Activated T-cell treated with anti-CD3 and anti-CD28 coated beads, Interleukin-2, amount 50 U/mL, for 24 hours (primary cell): Measurements from ENCODE around the gene LZTR1.

ENCODE experiments used
- DNase-seq: peaks from one replicate; pipeline ENCODE4 v3.0.0-alpha.2; 2020
- H3K27ac Mint-ChIP-seq: 2 replicates; pipeline ENCODE4 v1.8.0; 2020; ENCODE audit warnings: mild to moderate bottlenecking, mixed read lengths
- H3K27me3 Mint-ChIP-seq: 2 replicates; pipeline ENCODE4 v1.8.0; 2020; ENCODE audit warnings: mixed read lengths
- H3K36me3 Mint-ChIP-seq: 2 replicates; pipeline ENCODE4 v1.8.0; 2020; ENCODE audit warnings: low read depth, mixed read lengths
- H3K4me1 Mint-ChIP-seq: 2 replicates; pipeline ENCODE4 v1.8.0; 2020; ENCODE audit warnings: low read depth, mixed read lengths
- H3K4me3 Mint-ChIP-seq: 2 replicates; pipeline ENCODE4 v1.8.0; 2020; ENCODE audit warnings: mild to moderate bottlenecking, moderate library complexity, mixed read lengths
- H3K9me3 Mint-ChIP-seq: 2 replicates; pipeline ENCODE4 v1.8.0; 2020; ENCODE audit warnings: mixed read lengths

LZTR1 gene

DNA sequence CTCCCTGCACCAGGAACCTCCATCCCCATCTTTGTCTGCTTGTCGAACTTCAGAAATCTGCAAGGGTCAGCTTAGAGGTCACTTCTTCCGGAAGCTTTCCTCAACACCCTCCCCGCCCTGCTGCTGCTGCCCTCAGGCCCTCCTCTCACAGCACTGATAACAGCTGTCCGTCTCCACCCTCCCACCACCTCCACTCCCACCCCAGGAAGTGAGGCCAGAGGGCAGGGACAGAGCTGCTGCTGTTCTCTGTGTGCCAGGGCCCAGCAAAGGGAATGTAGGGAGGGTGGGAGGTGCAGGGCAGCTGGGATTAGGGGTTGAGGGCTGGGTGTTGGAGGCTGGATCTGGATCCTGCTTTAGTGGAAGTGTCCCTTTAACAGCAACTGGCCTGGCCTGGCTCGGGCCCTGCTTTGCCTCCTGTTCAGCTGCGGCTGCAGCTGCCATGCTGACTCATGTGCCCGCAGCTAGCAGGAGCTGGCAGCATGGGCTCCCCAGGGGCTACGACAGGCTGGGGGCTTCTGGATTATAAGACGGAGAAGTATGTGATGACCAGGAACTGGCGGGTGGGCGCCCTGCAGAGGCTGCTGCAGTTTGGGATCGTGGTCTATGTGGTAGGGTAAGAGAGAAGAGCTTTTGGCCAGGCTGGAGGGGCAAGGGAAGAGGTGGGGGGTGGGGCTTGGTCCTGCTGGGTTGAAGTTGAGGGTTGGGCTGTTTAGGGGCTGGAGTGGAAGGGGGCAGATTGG, 32.8 kb downstream of the LZTR1 start, which contains the start of gene P2RX6:
Gene P2RX6, plus strand, starts transcription at position 440 of the 740 bp plus-strand sequence. Its CDS starts 10 bp downstream, at position 450.
- Mint-ChIP-seq H3K9me3 (no peaks in the 10 kb centered on the region), H3K36me3 (no peaks in the 10 kb centered on the region), H3K27ac (peak within 1 kb of the TSS; percentile 92), H3K4me1 (peaks cover 25% of the 10 kb centered on the region), H3K4me3 (peak within 1 kb of the TSS; percentile 86), H3K27me3 (no peaks in the 10 kb centered on the region)
- no peak for DNase-seq

- no peak overlapping the region for H3K27ac Mint-ChIP-seq
- DNase-seq = no peak
- no peaks in the 10 kb centered on the region for H3K27me3 Mint-ChIP-seq
- no peak overlapping the region for H3K4me3 Mint-ChIP-seq
- H3K4me1 Mint-ChIP-seq = peaks cover 25% of the 10 kb centered on the region
- H3K36me3 Mint-ChIP-seq = no peaks in the 10 kb centered on the region
- H3K9me3 Mint-ChIP-seq = no peaks in the 10 kb centered on the region
Measured at GRCh38 chr22:21015466-21016006, 33.4 kb downstream of the LZTR1 start.

DNA sequence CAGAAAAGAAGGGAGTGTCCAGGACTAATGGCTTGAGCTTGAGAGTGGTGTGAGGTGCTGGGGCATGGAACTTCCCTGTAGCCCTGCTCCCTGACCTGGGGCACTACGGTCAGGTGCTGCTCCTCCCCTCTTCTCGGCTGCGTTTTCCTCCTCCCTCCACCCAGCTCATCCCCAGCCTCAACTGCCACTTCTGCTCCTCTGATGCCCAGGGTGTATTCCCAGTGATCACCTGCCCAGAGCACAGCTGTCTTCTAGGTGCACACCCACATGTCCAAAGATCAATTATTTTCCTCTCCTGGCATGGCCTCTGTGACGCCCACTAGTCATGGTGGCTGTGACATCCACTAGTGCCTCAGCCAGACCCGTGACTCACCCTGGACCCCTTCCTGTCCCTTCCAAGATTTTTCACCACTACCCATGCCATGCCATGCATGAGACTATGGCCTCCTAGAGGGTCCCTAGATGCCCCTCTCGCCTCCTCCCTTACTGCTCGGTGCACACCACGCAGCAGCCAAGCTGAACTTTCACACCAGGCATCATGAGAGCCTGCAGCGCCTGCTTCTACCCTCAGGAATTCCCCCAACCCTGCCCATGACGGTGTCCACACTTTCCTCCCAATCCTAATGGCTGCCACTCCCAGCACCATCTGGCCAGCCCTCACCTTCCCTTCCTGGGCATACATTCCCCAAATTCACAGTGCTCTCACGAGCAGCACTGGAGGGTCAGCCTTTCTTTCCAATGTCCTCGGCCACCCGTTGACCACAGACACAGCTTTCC, 34.7 kb downstream of the LZTR1 start:
- no peaks in the 10 kb centered on the region for H3K36me3 Mint-ChIP-seq
- no peaks in the 10 kb centered on the region for H3K9me3 Mint-ChIP-seq
- H3K4me3 Mint-ChIP-seq = no peak overlapping the region
- H3K27ac Mint-ChIP-seq = no peak overlapping the region
- peaks cover 25% of the 10 kb centered on the region for H3K4me1 Mint-ChIP-seq
- no peak for DNase-seq
- no peaks in the 10 kb centered on the region for H3K27me3 Mint-ChIP-seq

GRCh38 chr22:21018314-21018713, 36.2 kb downstream of the LZTR1 start:
- Mint-ChIP-seq H3K4me3 (no peak overlapping the region), H3K4me1 (peaks cover 24% of the 10 kb centered on the region), H3K9me3 (no peaks in the 10 kb centered on the region), H3K36me3 (no peaks in the 10 kb centered on the region), H3K27me3 (no peaks in the 10 kb centered on the region), H3K27ac (no peak overlapping the region)
- no peak for DNase-seq

GRCh38 chr22:21020802-21021429, 38.8 kb downstream of the LZTR1 start:
- no peaks in the 10 kb centered on the region for H3K9me3 Mint-ChIP-seq
- no peaks in the 10 kb centered on the region for H3K36me3 Mint-ChIP-seq
- peaks cover 13% of the 10 kb centered on the region for H3K4me1 Mint-ChIP-seq
- H3K27ac Mint-ChIP-seq = no peak overlapping the region
- DNase-seq = no peak
- no peak overlapping the region for H3K4me3 Mint-ChIP-seq
- no peaks in the 10 kb centered on the region for H3K27me3 Mint-ChIP-seq

DNA sequence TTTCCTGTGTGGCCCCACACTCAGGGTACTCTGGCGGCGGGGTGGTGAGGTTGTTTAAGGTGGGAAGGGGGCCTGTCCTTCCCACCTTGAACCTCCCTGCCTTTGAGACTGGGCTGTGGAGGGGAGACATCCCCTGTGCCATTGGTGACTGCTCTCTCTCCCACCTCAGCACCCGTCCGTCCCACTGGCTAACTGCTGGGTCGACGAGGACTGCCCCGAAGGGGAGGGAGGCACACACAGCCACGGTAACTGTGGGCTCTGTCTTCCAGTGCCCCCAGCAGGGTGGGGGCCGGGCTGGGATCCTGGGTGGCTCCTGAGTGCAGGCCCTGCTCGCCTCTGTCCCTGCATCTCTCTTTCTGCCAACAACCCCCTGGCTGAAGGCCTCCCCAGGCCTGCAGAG, 40.4 kb downstream of the LZTR1 start:
- no peaks in the 10 kb centered on the region for H3K27me3 Mint-ChIP-seq
- H3K9me3 Mint-ChIP-seq = no peaks in the 10 kb centered on the region

GRCh38 chr22:21022955-21023614, 41.0 kb downstream of the LZTR1 start:
- no peak for DNase-seq
- H3K36me3 Mint-ChIP-seq = no peaks in the 10 kb centered on the region
- H3K4me1 Mint-ChIP-seq = peaks cover 15% of the 10 kb centered on the region
- no peaks in the 10 kb centered on the region for H3K27me3 Mint-ChIP-seq
- no peaks in the 10 kb centered on the region for H3K9me3 Mint-ChIP-seq
- no peak overlapping the region for H3K27ac Mint-ChIP-seq
- H3K4me3 Mint-ChIP-seq = no peak overlapping the region

More for the DNA sequence above, 40.4 kb downstream of the LZTR1 start:
- Mint-ChIP-seq H3K36me3 (no peaks in the 10 kb centered on the region), H3K27ac (no peak overlapping the region), H3K4me3 (no peak overlapping the region), H3K4me1 (peaks cover 15% of the 10 kb centered on the region)
- no peak for DNase-seq

DNA sequence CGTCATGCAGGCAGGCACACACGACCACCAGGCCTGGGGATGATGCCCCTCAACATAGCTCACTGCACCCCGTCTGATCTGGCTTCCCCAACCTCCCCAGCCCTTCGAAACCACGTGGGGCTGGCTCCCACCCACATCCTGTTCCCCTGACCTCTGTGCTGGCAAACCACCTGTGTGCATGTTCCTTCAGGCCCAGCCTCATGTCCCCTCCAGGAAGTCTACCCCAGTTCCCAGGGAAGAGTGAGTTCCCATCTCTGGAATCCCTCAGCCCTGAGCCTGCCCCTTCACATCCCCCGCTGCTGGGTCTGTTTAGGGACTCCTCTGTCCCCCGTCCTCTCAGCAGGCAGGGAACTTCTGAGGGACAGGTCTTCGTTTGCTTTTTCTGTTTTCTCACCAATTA, 43.2 kb downstream of the LZTR1 start:
- peak; percentile 41 for DNase-seq

GRCh38 chr22:21025763-21026755, 44.0 kb downstream of the LZTR1 start:
- Mint-ChIP-seq H3K4me3 (no peak overlapping the region), H3K9me3 (no peaks in the 10 kb centered on the region), H3K27me3 (peaks cover 21% of the 10 kb centered on the region), H3K36me3 (no peaks in the 10 kb centered on the region), H3K27ac (peak overlapping the region; percentile 72), H3K4me1 (peaks cover 17% of the 10 kb centered on the region)
- no peak for DNase-seq

More for the DNA sequence above, 43.2 kb downstream of the LZTR1 start:
- Mint-ChIP-seq H3K4me3 (no peak overlapping the region), H3K36me3 (no peaks in the 10 kb centered on the region), H3K4me1 (peaks cover 15% of the 10 kb centered on the region), H3K27me3 (peaks cover 13% of the 10 kb centered on the region), H3K9me3 (no peaks in the 10 kb centered on the region), H3K27ac (peak overlapping the region; percentile 72)

- Mint-ChIP-seq H3K4me3 (no peak overlapping the region), H3K27me3 (peaks cover 30% of the 10 kb centered on the region), H3K9me3 (no peaks in the 10 kb centered on the region), H3K4me1 (peaks cover 24% of the 10 kb centered on the region), H3K36me3 (no peaks in the 10 kb centered on the region), H3K27ac (no peak overlapping the region)
- DNase-seq = no peak
Measured at GRCh38 chr22:21026783-21027692, 44.9 kb downstream of the LZTR1 start.

DNA sequence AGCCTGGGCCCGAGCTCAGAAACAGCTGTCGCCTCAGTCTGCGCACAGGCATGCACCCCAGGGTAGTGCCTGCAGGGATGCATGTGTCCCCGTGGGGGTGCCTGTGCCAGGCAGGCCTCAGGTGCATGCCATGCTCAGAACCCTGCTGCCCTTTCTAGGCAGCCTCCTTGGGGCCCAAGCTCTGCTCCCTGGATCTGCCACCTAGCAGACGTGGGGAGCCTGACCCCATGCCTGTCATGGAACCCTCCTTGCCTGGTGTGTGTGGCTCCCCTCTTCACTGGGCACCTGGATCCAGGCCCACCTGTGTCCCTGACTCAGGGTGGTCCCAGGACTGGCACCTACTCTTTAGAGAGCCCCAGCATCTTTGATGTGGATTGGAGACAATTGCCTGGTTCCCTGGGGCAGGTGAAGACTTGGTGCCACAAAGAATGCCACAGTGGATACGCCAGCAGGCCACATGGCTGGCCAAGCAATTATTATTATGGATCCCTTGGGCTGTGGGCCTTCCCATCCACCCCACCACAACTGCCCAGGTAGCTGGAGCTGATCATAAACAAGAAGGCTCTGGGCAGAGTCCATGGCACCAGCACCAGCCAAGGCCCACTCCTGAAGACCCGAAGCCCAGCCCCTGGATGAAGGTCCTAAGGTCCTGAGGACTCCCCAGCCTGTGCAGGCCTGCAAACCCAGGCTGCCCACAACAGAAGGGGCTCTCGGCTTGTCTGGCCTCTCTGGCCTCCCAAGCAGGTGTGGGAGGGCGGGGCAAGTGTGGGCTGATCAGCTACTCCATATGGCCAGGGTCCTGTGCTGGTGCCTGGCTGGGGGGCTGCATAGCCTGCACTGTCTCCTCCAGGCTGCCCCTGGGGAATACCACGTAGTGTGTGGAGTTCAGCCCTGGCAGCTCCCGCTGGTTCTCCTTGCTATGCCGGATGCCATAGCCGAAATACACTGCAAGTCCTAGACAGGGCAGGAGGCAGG, 46.5 kb downstream of the LZTR1 start:
- Mint-ChIP-seq H3K36me3 (no peaks in the 10 kb centered on the region), H3K27me3 (peaks cover 39% of the 10 kb centered on the region), H3K4me1 (peaks cover 24% of the 10 kb centered on the region), H3K9me3 (no peaks in the 10 kb centered on the region), H3K27ac (no peak overlapping the region), H3K4me3 (no peak overlapping the region)
- DNase-seq = no peak
